ENCODE results near the gene ACTMAP.
A peak's percentile ranks its signal among the peaks of the same experiment; 100 is the strongest.

ACTMAP gene

DNA sequence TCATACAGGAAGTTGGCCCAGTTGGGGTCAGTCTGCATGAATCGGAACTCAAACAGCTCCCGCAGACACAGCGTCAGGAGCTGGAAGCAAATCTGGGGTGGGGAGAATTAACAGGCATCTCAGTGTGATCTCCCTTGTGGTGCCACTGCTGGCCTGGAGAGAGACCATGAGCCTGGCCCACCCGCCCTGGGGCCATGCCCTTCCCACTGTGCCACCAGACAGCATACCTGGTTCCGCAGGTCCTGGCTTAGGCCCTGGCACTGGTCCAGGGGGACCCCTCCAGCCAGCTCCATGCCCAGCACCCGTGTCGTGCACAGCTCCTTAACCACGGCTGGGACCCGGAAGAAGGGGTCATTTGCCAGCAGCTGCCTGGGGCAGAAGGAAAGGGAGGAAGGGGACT, 50.2 kb downstream of the ACTMAP start:
- H3K9me3 ChIP-seq (ENCODE audit: control insufficient read depth, low read depth, low read length): no peaks in the 10 kb centered on the region
- no peak overlapping the region for H3K9ac ChIP-seq (ENCODE audit: low read length)
- no peaks in the 10 kb centered on the region for H3K4me1 ChIP-seq (ENCODE audit: control insufficient read depth, low read depth, low read length)
- H3K36me3 ChIP-seq (ENCODE audit: control insufficient read depth, low read depth, low read length): peaks cover 42% of the 10 kb centered on the region
- H3K4me3 ChIP-seq (ENCODE audit: low read length): no peak overlapping the region
- no peaks in the 10 kb centered on the region for H3K27me3 ChIP-seq (ENCODE audit: control insufficient read depth, insufficient read depth, low read length)
- H3K27ac ChIP-seq (ENCODE audit: low read length): no peak overlapping the region

DNA sequence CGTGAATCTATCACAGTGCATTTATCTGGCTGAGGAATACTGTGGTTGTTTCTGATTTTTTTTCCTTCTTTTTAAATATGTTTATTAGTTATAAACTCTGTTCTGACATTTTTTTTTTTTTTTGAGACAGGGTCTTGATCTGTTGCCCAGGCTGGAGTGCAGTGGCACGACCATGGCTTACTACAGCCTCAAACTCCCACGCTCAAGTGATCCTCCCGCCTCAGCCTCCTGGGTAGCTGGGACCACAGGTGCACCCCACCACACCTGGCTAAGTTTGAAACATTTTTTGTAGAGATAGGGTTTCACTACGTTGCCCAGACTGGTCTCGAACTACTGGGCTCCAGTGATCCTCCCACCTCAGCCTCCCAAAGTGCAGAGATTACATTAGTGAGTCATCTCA, 53.3 kb downstream of the ACTMAP start:
- H3K4me1 ChIP-seq (ENCODE audit: control insufficient read depth, low read depth, low read length): peaks cover under 1% of the 10 kb centered on the region
- H3K36me3 ChIP-seq (ENCODE audit: control insufficient read depth, low read depth, low read length): peaks cover 26% of the 10 kb centered on the region
- H3K9me3 ChIP-seq (ENCODE audit: control insufficient read depth, low read depth, low read length): no peaks in the 10 kb centered on the region

GRCh38 chr19:40695881-40696280, 54.4 kb downstream of the ACTMAP start:
- H3K36me3 ChIP-seq (ENCODE audit: control insufficient read depth, low read depth, low read length): peaks cover 14% of the 10 kb centered on the region
- no peak overlapping the region for H3K27ac ChIP-seq (ENCODE audit: low read length)
- no peak overlapping the region for H3K9ac ChIP-seq (ENCODE audit: low read length)
- no peak overlapping the region for H3K4me3 ChIP-seq (ENCODE audit: low read length)
- H3K9me3 ChIP-seq (ENCODE audit: control insufficient read depth, low read depth, low read length): no peaks in the 10 kb centered on the region
- peaks cover 3% of the 10 kb centered on the region for H3K4me1 ChIP-seq (ENCODE audit: control insufficient read depth, low read depth, low read length)
- no peaks in the 10 kb centered on the region for H3K27me3 ChIP-seq (ENCODE audit: control insufficient read depth, insufficient read depth, low read length)

More for the DNA sequence above, 53.3 kb downstream of the ACTMAP start:
- no peak overlapping the region for H3K27ac ChIP-seq (ENCODE audit: low read length)
- no peaks in the 10 kb centered on the region for H3K27me3 ChIP-seq (ENCODE audit: control insufficient read depth, insufficient read depth, low read length)
- H3K4me3 ChIP-seq (ENCODE audit: low read length): no peak overlapping the region
- H3K9ac ChIP-seq (ENCODE audit: low read length): no peak overlapping the region

DNA sequence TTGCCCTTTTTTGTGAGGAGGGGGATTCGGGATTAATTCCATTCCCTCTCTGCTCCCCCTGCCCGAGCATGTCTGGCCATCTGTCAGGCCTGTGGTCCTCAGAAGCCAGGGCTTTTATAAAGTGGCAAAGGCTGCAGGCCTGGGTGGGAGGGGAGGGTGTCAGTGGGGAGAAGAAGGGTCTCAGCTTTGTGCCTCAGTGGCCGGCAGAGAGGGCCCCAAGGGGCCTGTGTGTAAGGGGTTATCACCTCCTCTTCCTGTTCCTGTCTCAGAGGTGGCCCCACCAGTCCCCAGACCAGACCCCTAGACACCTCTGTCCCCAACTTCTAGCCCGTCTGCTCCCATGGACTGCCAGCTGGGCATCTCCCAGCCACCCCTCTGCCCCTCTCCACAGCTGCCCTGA, 56.4 kb downstream of the ACTMAP start:
- H3K36me3 ChIP-seq (ENCODE audit: control insufficient read depth, low read depth, low read length): peaks cover 10% of the 10 kb centered on the region
- no peak overlapping the region for H3K9ac ChIP-seq (ENCODE audit: low read length)
- peaks cover 8% of the 10 kb centered on the region for H3K4me1 ChIP-seq (ENCODE audit: control insufficient read depth, low read depth, low read length)
- no peak overlapping the region for H3K4me3 ChIP-seq (ENCODE audit: low read length)
- no peak overlapping the region for H3K27ac ChIP-seq (ENCODE audit: low read length)
- no peaks in the 10 kb centered on the region for H3K9me3 ChIP-seq (ENCODE audit: control insufficient read depth, low read depth, low read length)
- no peaks in the 10 kb centered on the region for H3K27me3 ChIP-seq (ENCODE audit: control insufficient read depth, insufficient read depth, low read length)

DNA sequence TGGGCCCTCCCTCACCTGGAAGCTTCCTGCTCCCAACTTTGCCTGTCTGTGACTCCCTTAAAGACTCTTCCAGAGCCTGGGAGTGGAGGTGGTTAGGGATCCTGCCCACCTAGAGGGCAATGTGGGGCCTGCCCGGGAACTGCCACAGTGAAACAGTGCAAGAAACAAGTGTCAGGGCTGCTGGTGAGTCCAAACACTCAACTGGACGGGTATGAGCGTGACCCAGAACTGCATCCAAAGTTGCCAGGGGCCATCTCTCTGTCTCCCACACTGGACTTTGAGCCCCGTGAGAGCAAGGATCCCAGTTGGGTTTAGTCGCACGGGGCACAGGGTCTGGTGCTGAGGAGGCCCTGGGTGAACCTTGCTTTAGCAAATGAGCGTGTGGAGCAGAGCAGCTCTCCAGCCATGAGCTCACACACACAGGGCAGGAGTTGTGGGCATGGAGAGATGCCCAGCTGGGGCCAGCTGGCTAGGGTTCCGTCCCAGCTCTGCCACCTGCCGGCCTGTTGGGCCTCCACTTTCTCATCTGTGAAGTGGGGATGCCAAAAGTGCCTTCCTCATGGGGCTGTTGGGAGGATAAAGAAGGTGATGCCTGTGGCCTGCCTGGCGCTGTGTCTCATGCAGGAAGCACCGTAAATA, 57.0 kb downstream of the ACTMAP start:
- H3K36me3 ChIP-seq (ENCODE audit: control insufficient read depth, low read depth, low read length): peaks cover 10% of the 10 kb centered on the region
- peaks cover 8% of the 10 kb centered on the region for H3K4me1 ChIP-seq (ENCODE audit: control insufficient read depth, low read depth, low read length)
- H3K9ac ChIP-seq (ENCODE audit: low read length): no peak overlapping the region
- H3K9me3 ChIP-seq (ENCODE audit: control insufficient read depth, low read depth, low read length): no peaks in the 10 kb centered on the region
- no peaks in the 10 kb centered on the region for H3K27me3 ChIP-seq (ENCODE audit: control insufficient read depth, insufficient read depth, low read length)
- no peak overlapping the region for H3K4me3 ChIP-seq (ENCODE audit: low read length)
- no peak overlapping the region for H3K27ac ChIP-seq (ENCODE audit: low read length)

- Histone ChIP-seq H3K4me3 (ENCODE audit: low read length) (no peak overlapping the region), H3K27me3 (ENCODE audit: control insufficient read depth, insufficient read depth, low read length) (no peaks in the 10 kb centered on the region), H3K36me3 (ENCODE audit: control insufficient read depth, low read depth, low read length) (peaks cover 10% of the 10 kb centered on the region), H3K27ac (ENCODE audit: low read length) (no peak overlapping the region), H3K9ac (ENCODE audit: low read length) (no peak overlapping the region), H3K4me1 (ENCODE audit: control insufficient read depth, low read depth, low read length) (peaks cover 8% of the 10 kb centered on the region), H3K9me3 (ENCODE audit: control insufficient read depth, low read depth, low read length) (no peaks in the 10 kb centered on the region)
These were observed 58.1 kb downstream of the ACTMAP start for GRCh38 chr19:40692212-40692551.

- H3K4me3 ChIP-seq (ENCODE audit: low read length): no peak overlapping the region
- H3K4me1 ChIP-seq (ENCODE audit: control insufficient read depth, low read depth, low read length): peaks cover 8% of the 10 kb centered on the region
- H3K27ac ChIP-seq (ENCODE audit: low read length): no peak overlapping the region
- no peaks in the 10 kb centered on the region for H3K9me3 ChIP-seq (ENCODE audit: control insufficient read depth, low read depth, low read length)
- H3K9ac ChIP-seq (ENCODE audit: low read length): peak overlapping the region; percentile 85
- H3K36me3 ChIP-seq (ENCODE audit: control insufficient read depth, low read depth, low read length): peaks cover 10% of the 10 kb centered on the region
- no peaks in the 10 kb centered on the region for H3K27me3 ChIP-seq (ENCODE audit: control insufficient read depth, insufficient read depth, low read length)
These were observed 58.7 kb downstream of the ACTMAP start for GRCh38 chr19:40691421-40692211.
